ENCODE measurements around the gene ZNF213. TPM values are rescaled to one million over a fixed set of nuclear protein-coding genes. Genes with fewer than 3 reads are reported as not detected.

The ZNF213 gene
- 25.3 TPM for total RNA-seq

GRCh38 chr16:3134338-3135125 lies at the start of gene ZNF213:
Gene ZNF213, plus strand, starts transcription at chr16:3135029. Its CDS starts 2,252 bp downstream, at chr16:3137281.
- Histone ChIP-seq H3K27ac (peak within 1 kb of the TSS; percentile 85 to 95), H3K4me1 (peaks cover 5 to 23% of the 10 kb centered on the region in 2 donors), H3K4me3 (peak within 1 kb of the TSS; percentile 68 to 81), H3K27me3 (no peaks in the 10 kb centered on the region), H3K36me3 (peaks cover 5 to 16% of the 10 kb centered on the region in 2 donors), H3K9me3 (no peaks in the 10 kb centered on the region)
- intact Hi-C loops (cut with DNase I): loop anchor here (1.0 to 2.0 kb wide), 4 partner anchors 10 to 76 kb away; no protein-coding TSS in a partner anchor
- TF ChIP-seq CTCF (IDR thresholded peaks at IDR 0.05): no peak
- DNase-seq (ENCODE audit: low spot score in 2 of 2): peak; percentile 96 to 98

GRCh38 chr16:3085868-3086595 lies 48.8 kb upstream of the ZNF213 start:
- Histone ChIP-seq H3K36me3 (no peaks in the 10 kb centered on the region), H3K4me1 (no peaks in the 10 kb centered on the region), H3K27ac (no peak overlapping the region), H3K4me3 (peak overlapping the region; percentile 16 to 41), H3K27me3 (no peaks in the 10 kb centered on the region), H3K9me3 (no peaks in the 10 kb centered on the region)
- DNase-seq (ENCODE audit: low spot score in 2 of 2): no peak
- no peak for TF ChIP-seq CTCF (IDR thresholded peaks at IDR 0.05)
- intact Hi-C loops (cut with DNase I): no loop called here

GRCh38 chr16:3086596-3087242 lies 48.1 kb upstream of the ZNF213 start:
- DNase-seq (ENCODE audit: low spot score in 2 of 2): no peak
- H3K4me3 ChIP-seq: peak overlapping the region; percentile 16 to 41
- H3K4me1 ChIP-seq: no peaks in the 10 kb centered on the region
- no peak overlapping the region for H3K27ac ChIP-seq
- intact Hi-C loops (cut with DNase I): no loop called here
- H3K36me3 ChIP-seq: no peaks in the 10 kb centered on the region
- TF ChIP-seq CTCF (IDR thresholded peaks at IDR 0.05): no peak
- no peaks in the 10 kb centered on the region for H3K27me3 ChIP-seq
- no peaks in the 10 kb centered on the region for H3K9me3 ChIP-seq

GRCh38 chr16:3087243-3088235 lies 47.3 kb upstream of the ZNF213 start:
- Histone ChIP-seq H3K9me3 (no peaks in the 10 kb centered on the region), H3K27ac (no peak overlapping the region), H3K4me1 (no peaks in the 10 kb centered on the region), H3K4me3 (peak overlapping the region in 1 of 2 donors; percentile 41), H3K27me3 (no peaks in the 10 kb centered on the region), H3K36me3 (no peaks in the 10 kb centered on the region)
- DNase-seq (ENCODE audit: low spot score in 2 of 2): no peak
- TF ChIP-seq CTCF (IDR thresholded peaks at IDR 0.05): peak in 1 of 3 experiments; percentile 22
- intact Hi-C loops (cut with DNase I): no loop called here

GRCh38 chr16:3088450-3088849 lies 46.4 kb upstream of the ZNF213 start:
- Histone ChIP-seq H3K27ac (no peak overlapping the region), H3K4me1 (no peaks in the 10 kb centered on the region), H3K36me3 (no peaks in the 10 kb centered on the region), H3K4me3 (no peak overlapping the region), H3K27me3 (no peaks in the 10 kb centered on the region), H3K9me3 (no peaks in the 10 kb centered on the region)
- DNase-seq (ENCODE audit: low spot score in 2 of 2): no peak
- intact Hi-C loops (cut with DNase I): no loop called here
- TF ChIP-seq CTCF (IDR thresholded peaks at IDR 0.05): no peak

All from ascending aorta (tissue), 2 donors.